CD4-positive, alpha-beta T cell treated with Interleukin-15 for 4 hours (primary cell): ENCODE results near the gene TBC1D30.

Experiments
- DNase-seq: peaks from one replicate; pipeline ENCODE4 v3.0.0-alpha.2; 2020; ENCODE audit warnings: low spot score

The TBC1D30 gene

DNA sequence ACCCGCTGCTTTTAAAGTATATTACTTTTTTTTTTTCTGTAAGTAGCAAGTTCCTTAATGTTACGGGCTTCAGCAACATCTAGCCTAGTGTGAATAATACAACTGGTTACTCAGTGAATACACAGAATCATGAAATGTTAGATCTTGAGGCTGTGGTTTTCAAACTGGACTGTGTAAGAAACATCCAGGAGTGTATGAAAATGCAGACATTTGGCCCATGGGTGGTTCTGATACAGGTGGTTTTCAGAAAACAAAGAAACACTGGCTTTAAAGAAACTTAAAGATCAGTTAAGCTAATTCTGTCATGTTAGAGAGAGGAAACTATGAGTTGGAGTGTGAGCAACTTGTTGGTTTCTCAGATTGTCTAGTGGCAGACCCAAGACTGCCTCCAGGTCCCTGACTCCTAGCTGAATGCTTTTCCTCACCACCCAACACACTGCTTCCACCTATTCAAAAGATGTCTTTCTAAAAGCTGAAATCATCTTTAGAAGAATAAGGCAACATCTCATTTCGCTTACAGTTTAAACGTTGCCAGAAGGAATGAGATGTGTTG, 36.1 kb downstream of the TBC1D30 start:
- no peak for DNase-seq

DNA sequence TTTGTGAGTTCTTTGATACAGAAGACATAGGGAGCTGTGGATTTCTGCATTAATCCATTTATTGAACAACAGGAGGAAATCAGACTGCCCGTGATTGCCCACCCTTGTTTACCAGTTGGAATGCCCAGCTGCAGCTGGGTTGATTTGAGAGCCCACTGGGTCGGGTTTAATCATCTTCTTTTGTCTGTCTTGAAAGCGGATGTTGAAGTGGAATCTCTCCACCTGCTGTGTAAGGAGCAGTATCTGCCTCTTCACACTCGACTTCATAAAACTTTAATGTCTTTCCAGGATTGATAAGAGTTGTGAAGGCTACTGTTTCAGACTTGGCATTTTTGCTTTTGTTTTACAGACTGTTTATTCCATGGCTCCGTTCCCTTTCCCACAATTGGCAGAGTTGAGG, 39.9 kb downstream of the TBC1D30 start:
- DNase-seq, result no peak

- DNase-seq, result no peak
Observed at GRCh38 chr12:64875186-64875585, 50.7 kb downstream of the TBC1D30 start.

DNA sequence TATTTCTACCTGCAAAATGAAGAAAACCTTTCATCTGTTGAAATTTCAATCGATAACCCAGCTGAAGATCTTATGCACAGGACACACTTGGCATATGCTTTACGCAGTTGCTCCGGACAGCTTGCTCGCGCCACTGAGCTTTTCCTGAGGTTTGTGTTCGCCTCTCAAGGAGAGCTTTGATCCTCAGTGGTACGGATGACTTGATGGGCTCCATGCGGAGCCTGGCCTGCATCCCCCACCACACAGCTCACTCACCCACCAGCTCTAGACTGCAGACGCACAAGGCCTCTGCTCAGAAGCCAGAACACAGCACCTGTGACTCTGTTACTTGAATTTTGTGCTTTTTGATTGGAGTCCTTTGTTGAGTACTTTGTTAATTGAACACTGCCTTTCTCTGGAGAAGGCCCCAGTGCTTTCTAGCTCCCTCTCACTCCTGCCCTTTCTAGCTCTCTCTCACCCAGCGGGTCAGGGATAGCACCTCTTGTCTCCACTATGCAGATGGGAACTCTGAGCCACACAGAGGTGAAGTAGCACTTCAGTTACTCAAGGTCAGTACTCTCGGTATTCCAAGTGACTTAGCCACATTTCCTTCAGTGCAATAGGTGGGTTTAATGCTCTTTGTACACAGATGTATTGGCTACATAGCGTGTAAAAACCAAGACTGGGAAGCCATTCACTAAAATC, 52.1 kb downstream of the TBC1D30 start:
- DNase-seq, result no peak

- no peak for DNase-seq
Observed at GRCh38 chr12:64877363-64878004, 53.0 kb downstream of the TBC1D30 start.

GRCh38 chr12:64882687-64883086, 58.2 kb downstream of the TBC1D30 start:
- no peak for DNase-seq

- no peak for DNase-seq
Observed at GRCh38 chr12:64883264-64884163, 59.1 kb downstream of the TBC1D30 start.

DNA sequence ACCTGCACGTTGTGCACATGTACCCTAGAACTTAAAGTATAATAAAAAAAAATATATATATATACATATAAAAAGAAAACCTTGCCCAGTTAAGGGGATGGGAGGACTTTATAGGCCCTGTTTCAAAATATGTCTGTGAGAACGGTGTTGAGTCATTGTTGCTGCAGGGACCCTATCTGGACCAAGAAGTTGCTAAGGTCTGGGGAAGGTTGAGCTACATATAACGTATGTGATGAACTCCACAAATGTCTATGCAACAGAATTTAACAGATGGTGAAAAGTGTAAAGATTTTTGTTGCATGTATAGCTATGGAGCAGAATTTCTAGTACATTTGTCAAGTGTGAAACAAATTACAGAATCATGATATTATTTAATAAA, 59.7 kb downstream of the TBC1D30 start:
- DNase-seq, result no peak

DNA sequence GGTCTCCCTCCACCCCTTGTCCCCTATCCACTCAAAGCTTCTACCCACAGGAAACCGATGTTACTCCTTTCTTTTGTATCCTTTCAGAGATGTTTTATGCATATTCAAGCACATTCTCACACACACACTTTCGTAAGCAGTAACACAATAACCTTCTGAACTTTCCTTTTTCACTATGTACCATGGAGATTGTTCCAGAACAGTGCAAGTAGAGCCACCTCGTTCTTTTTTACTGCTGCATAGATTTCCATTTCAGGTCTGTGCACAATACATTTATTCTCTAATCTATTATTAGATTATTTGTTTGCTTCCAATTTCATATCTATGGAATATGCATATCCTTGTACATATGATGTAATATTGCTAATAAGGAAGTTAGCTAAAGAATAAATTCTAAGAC, 60.3 kb downstream of the TBC1D30 start:
- DNase-seq, result no peak

DNA sequence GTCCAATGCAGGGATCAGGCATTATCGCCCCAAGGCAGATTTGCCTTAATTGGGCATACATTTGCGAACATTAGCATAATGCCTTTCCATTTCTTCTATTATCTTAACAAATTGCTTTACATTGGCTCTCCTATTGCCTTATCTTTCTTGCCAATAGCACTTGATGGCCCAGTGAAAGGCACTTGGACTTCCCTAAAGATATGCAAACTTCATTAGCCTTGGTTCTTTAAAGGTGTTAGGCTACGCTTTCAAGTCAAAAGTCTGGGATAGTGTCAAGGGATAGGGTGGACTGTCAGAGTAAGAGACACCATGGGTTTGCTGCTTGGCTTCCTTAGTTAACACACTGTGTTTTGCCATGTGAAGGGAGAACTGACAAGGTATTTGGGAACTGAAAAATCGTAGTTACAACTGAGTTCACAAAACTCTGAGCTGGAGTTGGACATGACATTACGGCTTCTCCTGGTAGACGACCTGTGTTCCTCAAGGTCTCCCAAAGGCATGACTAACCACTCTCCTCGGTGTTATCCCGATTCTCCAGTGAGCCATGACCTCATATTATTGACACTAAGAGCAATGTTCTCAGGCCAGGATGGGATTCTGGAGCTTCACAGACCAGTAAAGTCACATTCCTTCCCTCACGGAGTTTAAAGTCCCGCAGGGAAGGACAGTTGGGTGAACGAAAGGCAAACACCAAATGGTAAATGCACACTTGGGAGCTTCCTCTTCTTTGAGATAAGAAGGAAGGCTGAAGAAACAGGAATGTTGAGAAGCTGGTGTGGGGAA, 65.2 kb downstream of the TBC1D30 start:
- no peak for DNase-seq

DNA sequence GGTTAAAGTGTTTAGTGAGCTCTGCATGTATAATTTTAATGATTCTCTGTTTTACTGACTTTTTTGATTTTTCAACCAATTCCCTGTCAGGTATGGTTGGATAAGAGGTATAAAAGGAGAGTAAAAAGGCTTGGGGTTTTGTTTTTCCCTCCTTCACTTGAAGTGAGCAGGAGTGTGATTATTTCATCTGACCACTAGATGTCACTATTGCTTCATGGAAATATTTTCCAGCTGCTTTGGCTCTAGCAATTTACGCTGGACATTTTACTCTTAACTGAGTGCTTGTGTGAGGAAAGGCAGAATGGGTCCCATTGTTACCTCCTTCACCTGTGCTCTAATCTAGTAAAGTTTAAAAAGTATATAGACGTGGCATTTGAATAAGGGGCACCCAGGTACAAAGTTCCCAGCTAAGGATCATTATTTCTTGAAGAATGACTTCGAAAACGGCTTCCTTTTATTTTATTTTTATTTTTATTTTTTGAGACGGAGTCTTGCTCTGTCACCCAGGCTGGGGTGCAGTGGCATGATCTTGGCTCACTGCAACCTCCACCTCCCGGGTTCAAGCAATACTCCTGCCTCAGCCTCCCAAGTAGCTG, 66.5 kb downstream of the TBC1D30 start:
- DNase-seq, result peak; percentile 54

GRCh38 chr12:64891629-64892028, 67.2 kb downstream of the TBC1D30 start:
- DNase-seq, result no peak

DNA sequence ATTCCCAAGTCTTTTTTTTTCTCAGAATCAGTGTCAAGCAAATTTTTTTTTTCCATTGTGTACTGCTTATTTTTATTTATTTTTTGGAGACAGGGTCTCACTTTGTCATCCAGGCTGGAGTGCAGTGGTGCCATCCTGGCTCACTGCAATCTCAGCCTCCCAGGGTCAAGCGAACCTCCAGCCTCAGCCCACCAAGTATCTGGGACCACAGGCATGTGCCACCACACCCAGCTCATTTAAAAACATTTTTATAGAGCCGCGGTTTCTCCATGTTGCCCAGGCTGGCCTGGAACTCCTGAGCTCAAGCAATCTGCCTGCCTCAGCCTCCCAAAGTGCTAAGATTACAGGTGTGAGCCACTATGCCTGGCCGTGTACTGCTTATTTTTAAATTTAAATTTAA, 68.1 kb downstream of the TBC1D30 start:
- no peak for DNase-seq

- DNase-seq, result no peak
Observed at GRCh38 chr12:64893961-64894360, 69.5 kb downstream of the TBC1D30 start.

- DNase-seq, result no peak
Observed at GRCh38 chr12:64894827-64895475, 70.5 kb downstream of the TBC1D30 start.

DNA sequence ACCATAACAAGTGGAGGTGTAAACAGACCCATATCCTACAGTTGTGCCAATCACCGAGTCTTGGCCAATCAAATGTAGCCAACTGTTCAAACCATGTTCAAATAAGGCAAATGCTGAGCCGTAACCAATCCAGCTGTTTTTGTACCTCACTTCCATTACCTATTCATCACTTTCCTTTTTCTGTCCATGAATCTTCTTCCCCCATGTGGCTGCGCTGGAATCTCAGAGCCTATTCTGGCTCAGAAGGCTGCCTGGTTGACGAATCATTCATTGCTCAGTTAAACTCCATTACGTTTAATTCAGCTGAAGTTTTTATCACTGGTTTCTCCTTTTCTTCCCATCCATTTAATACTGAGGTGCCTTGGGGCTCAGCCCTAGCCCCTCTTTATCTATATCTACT, 71.1 kb downstream of the TBC1D30 start:
- no peak for DNase-seq

DNA sequence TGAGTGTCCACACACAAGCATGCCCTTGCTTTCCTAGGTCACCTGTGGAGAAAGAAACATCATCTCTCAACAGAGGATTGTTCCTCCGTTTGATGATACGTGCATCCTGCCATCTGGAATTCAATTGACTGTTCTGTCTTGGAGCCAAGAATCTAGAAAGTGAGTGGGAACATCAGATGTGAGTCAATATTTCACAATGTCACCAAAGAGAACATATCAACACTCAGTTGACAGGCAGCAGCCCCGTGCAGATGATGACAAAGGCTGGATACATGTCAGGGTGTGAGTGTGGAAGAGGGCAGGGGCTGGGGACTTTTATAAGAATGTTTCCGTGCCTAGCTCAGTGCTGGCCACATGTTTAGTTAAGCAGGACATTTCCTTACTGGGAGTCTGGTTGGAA, 76.1 kb downstream of the TBC1D30 start:
- no peak for DNase-seq

DNA sequence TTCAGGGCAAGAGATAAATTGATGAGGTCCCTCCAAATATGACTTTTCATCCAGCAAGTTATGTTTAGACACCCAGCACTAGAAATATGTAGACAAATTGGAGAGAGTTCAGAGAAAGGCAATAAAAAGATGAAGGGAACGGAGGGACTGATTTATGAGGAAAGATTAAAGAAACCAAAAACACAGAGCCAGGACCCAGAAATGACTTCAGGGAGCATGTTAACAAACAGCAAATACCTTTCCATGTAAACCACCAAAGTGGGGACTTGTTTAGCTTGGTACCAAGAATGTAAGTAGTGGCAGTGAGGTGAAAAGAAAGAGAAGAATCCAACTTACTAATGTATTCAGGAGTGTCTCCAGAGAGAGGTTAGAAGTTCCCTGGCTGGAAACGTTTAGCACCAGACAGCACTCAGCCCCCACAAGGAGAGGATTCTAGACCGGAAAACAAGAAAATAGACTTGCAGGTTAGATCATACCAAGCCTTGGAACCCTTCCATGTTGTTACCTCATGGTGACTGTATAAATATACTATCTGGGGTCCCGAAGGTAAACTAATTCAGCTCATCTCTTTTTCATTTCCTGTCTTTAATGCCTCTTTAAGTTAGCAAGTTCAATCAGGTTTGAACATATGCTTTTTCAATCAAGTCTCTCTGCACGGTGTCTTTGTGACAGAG, 79.2 kb downstream of the TBC1D30 start:
- no peak for DNase-seq

- DNase-seq, result no peak
Observed at GRCh38 chr12:64907097-64907496, 82.7 kb downstream of the TBC1D30 start.

DNA sequence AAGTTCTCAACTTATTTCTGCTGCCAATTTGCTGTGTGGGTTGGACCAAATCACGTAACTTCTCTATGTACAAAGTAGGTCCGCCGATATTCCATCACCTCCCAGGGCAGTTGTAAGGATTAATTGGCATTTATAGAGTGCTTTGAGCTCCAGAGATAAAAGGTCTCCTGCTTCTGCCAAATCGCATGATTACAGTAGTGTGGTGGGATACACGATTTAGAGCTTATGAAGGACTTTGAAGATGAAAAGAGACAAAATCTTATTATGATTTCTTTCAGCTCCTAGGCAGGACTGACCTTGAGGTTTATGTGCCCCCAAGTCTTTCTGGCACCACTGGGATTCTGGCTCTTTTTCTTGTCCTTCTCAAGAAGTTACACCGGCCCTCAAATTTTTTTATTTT, 84.7 kb downstream of the TBC1D30 start:
- no peak for DNase-seq
